Fibroblast of skin of abdomen (primary cell): Measurements from ENCODE around the gene CLMP.
A peak's percentile ranks its signal among the peaks of the same experiment; 100 is the strongest.
"Not testable (repeated sequence)": the region's sequence is repeated elsewhere in the genome, so short reads cannot be mapped to it uniquely, and the experiment has no call there.

Experiments
- DNase-seq: peaks from one replicate; pipeline ENCODE4 v3.0.0-alpha.2; 2013

Gene CLMP

DNA sequence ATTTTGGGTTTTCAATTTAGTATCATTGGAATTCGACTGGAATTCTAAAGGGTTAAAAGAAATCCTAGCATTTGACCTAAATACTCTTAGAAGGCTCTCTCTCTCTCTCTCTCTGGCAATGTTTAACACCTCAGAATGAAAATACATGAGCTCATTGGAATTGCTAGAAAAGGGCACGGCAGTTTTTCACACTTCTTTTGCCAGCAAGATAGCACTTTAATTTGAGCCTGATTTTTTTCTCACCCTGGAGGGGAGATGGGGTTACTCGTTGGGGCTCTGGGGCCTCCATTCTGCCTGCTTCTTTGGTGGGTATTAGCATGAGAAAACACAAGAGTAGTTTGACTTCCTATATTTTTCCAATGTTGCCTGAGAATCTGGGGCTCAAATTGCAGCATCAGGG, 22.8 kb upstream of the CLMP start:
- DNase-seq = no peak

DNA sequence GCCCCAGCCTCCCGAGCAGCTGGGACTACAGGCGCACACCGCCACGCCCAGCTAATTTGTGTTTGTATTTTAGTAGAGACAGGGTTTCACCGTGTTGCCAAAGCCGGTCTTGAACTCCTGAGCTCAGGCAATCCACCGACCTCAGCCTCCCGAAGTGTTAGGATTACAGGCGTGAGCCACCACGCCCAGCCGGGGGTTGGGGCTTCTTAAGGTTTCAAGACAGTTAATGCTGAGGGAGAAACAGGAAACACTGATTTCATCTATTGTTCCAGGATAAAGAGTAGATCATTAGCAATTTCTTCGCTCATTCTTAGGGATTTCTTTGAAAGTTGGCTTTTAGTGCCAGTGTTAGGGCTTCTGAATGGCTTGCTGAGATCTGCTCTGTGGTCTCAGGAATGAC, 21.2 kb upstream of the CLMP start:
- no peak for DNase-seq

GRCh38 chr11:123214940-123215339, 19.9 kb upstream of the CLMP start:
- no peak for DNase-seq

GRCh38 chr11:123214396-123214795, 19.3 kb upstream of the CLMP start:
- no peak for DNase-seq

GRCh38 chr11:123213307-123213771, 18.3 kb upstream of the CLMP start:
- no peak for DNase-seq

- DNase-seq = no peak
Measured at GRCh38 chr11:123212406-123212805, 17.4 kb upstream of the CLMP start.

DNA sequence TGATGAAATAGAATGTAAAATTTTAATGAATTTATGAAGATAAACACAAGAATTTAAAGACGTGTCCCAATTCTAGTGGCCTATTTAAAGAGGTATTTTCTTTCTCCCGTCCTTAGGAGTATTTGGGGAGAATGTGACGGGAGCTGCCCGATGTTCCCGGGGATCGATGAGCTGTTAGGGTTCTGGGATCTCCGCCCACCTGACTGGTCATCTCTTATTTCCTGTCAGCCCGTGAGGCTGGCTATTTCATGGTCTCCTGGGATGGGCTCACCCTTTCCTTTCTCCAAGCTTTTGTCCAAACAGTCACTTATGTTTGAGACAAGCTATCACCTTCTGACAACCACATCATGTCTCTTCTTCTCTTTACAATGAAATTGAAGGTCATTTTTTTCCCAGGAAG, 16.9 kb upstream of the CLMP start:
- DNase-seq = no peak

DNA sequence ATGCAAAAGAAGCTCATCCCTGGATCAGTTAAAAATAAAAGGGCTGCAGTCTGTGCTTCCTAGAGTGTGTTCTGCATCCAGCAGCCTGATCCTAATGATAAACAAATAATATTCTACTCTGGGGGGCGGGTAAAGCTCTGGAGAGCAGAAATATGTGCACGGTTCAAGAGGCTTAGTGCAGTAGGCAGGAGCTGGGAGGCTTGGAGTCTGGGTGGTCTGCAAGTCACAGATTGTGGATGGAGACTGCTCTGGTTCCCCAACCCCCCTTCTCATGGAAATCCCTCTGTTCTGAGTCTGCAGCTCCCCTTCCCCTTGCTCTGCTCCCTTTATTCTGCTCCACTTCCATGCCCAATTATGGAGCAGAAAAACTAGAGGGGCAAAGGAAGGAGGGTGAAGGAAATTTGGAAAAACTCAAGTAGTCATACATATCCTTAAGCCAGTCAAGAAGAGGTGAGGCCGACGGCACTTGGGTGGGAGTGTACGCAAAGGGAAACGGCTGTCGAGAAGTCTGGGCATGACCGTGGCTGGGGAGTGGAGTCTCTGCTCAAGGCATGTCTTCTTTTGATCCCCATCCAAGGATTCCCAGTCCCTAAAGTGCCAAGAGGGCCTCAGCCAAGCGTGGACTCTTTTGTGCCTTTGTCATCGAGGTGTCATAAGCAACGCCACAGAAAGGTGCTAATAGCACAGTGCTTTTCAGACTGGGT, 16.3 kb upstream of the CLMP start:
- peak; percentile 61 for DNase-seq

- no peak for DNase-seq
Measured at GRCh38 chr11:123209591-123209990, 14.5 kb upstream of the CLMP start.

- DNase-seq = no peak
Measured at GRCh38 chr11:123206791-123207434, 11.9 kb upstream of the CLMP start.

- not testable (repeated sequence) for DNase-seq
Measured at GRCh38 chr11:123206055-123206454, 11.0 kb upstream of the CLMP start.

GRCh38 chr11:123203934-123204333, 8.9 kb upstream of the CLMP start:
- DNase-seq = peak; percentile 67

GRCh38 chr11:123203471-123203870, 8.4 kb upstream of the CLMP start:
- no peak for DNase-seq

DNA sequence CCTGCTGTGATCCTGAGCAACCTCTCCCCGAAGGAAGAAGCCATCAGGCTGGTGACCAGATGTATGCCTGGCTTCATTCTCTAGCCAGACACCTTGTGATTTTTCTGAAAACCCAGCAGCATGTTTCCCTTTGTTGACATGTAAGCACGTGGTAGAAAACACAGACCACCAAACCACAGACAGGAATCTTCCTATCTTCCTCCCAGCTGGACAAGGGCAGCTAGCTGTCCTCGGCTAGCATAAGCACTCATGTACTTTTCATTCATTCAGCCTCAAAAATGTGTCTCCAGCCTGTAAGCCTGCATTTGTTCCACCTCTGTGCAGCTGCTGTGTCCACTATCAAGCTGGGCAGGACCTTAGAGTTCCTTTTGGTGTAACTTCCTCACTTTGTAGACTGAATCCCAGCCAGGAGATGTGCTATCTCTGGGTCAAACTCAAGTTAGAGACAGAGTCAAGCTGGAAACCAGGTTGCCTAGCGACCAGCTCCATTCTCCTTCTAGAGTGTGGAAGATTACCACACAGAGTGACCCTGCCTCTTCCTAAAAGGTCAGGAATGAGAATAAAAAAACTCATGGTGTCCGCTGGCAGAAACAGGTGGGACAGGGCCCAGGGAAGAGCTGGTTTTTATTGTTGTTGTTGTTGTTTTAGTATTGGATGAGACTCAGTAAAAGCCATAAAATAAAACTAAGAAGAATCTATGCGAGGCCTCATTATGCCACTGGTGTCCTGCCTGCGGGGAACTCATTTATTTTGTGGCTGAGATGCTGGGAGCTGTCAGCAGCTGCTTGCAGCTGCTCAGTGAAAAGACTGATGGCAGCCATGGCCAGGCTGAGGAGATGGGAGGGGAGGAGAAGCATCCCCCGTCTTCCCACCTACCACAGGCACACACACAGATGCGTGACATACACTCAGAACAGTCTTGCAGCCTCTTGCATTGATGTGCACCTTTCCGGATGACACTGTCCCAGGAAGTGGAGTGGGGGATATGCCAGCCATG, 7.4 kb upstream of the CLMP start:
- no peak for DNase-seq

DNA sequence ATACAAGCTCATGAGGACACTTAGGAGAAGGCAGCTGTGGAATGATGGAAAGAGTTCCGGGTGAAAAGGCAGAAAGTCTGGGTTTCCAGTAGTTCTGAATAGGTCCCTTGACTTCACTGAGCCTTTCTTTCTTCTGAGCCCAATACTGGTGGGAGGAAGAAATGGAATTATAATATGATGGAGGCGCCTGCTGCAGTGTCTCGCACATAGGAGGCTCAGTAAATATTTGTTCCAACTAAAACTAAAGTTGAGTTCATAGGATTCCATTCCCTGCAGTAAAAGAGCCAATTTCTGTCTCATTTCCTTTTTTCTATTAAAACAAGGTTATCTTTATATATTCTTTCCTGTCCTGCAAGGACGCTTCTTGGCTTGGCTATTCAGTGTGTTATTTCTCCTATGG, 5.2 kb upstream of the CLMP start:
- no peak for DNase-seq

DNA sequence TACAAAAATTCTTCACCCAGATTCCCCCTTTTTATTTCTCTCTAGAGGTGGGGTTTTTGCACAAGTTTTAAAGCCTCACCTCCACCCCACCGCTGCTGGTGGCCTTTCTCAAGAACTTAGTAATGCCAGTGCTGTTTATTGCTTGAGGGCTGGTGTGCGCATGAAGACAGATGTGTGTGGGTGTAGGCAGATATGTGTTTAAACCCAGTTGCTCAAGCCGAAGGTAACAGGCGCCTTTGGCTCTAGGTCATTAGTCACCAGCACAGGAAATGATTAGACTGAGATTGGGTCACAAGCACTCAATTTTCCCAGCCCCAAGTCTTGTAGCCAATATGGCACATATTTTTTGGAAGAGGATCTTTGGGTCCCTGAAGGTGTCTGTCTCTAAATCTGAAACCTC, 2.7 kb upstream of the CLMP start:
- peak; percentile 71 for DNase-seq

DNA sequence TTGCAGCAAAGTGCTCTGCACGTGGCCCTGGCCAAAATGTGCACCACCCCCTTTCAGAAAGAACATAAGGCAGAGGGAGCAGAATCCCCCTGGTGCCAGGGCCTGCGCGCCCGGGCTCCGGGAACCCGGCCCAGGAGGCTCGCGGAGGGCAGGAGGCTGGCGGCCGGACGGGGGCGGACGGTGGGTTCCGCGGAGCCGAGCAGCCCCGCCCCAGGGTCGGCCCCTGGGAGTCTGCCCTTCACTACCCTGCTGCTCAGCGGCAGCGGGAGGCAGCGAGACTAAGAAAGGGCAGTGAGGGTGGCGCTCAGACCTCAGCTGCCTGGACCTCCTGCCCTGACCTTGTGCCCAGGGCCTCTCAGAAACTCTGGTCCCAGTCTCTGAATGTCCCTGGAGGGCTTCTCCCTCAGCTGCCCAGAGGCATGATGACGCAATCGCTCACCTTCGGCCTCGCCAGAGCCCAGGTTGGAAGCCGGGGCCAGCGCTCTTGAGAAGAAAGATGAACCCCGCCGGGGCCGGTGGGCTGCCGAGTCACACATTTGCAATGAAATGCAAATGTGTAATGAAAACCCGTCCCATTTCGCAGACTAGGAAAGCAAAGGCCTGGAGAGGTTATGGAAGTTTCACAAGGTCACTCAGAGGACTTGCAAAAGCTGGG, 1.1 kb upstream of the CLMP start:
- DNase-seq = no peak

- peak; percentile 67 for DNase-seq
Measured at GRCh38 chr11:123194337-123195187, 486 bp downstream of the CLMP start.

DNA sequence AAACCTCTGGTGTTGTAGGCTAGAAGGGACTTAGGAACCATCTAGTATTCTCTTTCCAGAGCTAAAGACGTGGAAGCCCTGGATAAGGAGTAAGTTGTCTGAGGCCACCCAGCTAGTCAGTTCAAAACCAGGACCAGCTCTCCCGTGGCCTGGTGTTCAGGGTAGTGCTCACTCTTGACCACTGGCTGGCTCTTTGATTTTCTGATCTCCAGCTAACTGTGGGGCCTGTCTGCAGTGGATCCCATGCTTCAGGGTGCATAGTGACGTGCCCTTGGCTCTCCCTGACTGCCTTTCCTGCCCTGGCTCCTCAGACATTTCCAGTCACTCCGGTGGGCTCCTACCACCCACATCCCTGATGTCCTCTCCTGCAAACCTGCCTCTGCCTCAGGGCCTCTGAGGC, 1.3 kb downstream of the CLMP start:
- no peak for DNase-seq

- no peak for DNase-seq
Measured at GRCh38 chr11:123191939-123192338, 3.1 kb downstream of the CLMP start.

DNA sequence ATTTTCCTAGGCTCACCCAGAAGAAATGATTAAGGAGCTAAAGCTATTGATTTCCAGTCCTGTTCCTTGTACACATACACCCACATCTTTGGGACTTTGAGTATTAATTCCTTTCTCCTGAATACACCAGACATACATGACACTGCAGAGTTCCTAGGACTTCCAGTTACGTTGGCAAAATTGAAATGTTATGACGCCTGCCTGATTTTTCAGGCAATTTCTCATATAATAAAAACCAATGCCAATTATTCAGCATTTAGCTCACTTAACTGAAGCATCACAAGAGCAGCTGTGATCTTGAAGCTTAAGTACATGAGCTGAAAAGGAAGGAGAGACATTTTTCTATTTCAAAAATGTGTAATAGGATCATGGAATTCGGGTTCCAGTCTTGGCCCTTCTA, 4.5 kb downstream of the CLMP start:
- peak; percentile 30 for DNase-seq
